Right renal cortex interstitium (tissue), 3 donors: ENCODE data around the gene NFRKB. TPM values are rescaled to one million over a fixed set of nuclear protein-coding genes. Genes with fewer than 3 reads are reported as not detected.
A peak's percentile ranks its signal among the peaks of the same experiment; 100 is the strongest.
"Not testable (repeated sequence)": the region's sequence is repeated elsewhere in the genome, so short reads cannot be mapped to it uniquely, and the experiment has no call there.

Experiments used
- DNase-seq, 3 donors: peaks; one replicate each; pipeline ENCODE4 v3.0.0-alpha.2; 2013; ENCODE audit warnings: low read depth in 3 of 3, low spot score in 2 of 3
- polyA plus RNA-seq, 3 donors: library from polyadenylated mRNA; unstranded; fragments of 120-200 nt; gene quantifications; one replicate each; pipeline ENCODE4 v1.2.1, GENCODE V29; 2013; ENCODE audit not compliant: insufficient read length in 3 of 3

NFRKB gene
- polyA plus RNA-seq, 3 donors = 36.2 to 40.3 (median 40.1) TPM

GRCh38 chr11:129894278-129895125 lies 876 bp downstream of the NFRKB start:
- DNase-seq = peak in 1 of 3 donors; percentile 2

GRCh38 chr11:129888451-129888850 lies 6.9 kb downstream of the NFRKB start:
- no peak for DNase-seq

- DNase-seq = no peak
These were observed 10.0 kb downstream of the NFRKB start for GRCh38 chr11:129885381-129885780.

- no peak for DNase-seq
These were observed 10.8 kb downstream of the NFRKB start for GRCh38 chr11:129884581-129884980.

- DNase-seq = no peak
These were observed 13.7 kb downstream of the NFRKB start for GRCh38 chr11:129881570-129882170.

- DNase-seq = no peak
These were observed 15.1 kb downstream of the NFRKB start for GRCh38 chr11:129880311-129880710.

- DNase-seq = no peak
These were observed 23.5 kb downstream of the NFRKB start for GRCh38 chr11:129871914-129872313.

GRCh38 chr11:129868626-129869025 lies 26.8 kb downstream of the NFRKB start:
- DNase-seq = not testable (repeated sequence)

GRCh38 chr11:129866311-129866710 lies 29.1 kb downstream of the NFRKB start:
- DNase-seq = no peak

- no peak for DNase-seq
These were observed 29.7 kb downstream of the NFRKB start for GRCh38 chr11:129865701-129866100.

GRCh38 chr11:129864811-129865210 lies 30.6 kb downstream of the NFRKB start:
- no peak for DNase-seq

GRCh38 chr11:129861702-129862522 lies 33.5 kb downstream of the NFRKB start:
- peak; percentile 39 to 72 (median 43) for DNase-seq

- DNase-seq = no peak
These were observed 39.3 kb downstream of the NFRKB start for GRCh38 chr11:129856036-129856435.

GRCh38 chr11:129855086-129855485 lies 40.3 kb downstream of the NFRKB start:
- DNase-seq = no peak

- DNase-seq = no peak
These were observed 41.1 kb downstream of the NFRKB start for GRCh38 chr11:129854232-129854805.

GRCh38 chr11:129853518-129854231 lies 41.7 kb downstream of the NFRKB start:
- no peak for DNase-seq

- no peak for DNase-seq
These were observed 43.1 kb downstream of the NFRKB start for GRCh38 chr11:129852125-129852740.

- DNase-seq = no peak
These were observed 45.8 kb downstream of the NFRKB start for GRCh38 chr11:129849447-129850130.

GRCh38 chr11:129847361-129847760 lies 48.0 kb downstream of the NFRKB start:
- DNase-seq = not testable (repeated sequence)
